Activated CD4-positive, alpha-beta T cell treated with anti-CD3 and anti-CD28 coated beads, Interleukin-10, Interleukin-2, amounts not matched to agents 100 ng/mL and 50 ng/mL, durations not matched to agents 16 hours and 8 hours (primary cell): ENCODE results near the gene HSD17B2.
"Not testable (repeated sequence)": the region's sequence is repeated elsewhere in the genome, so short reads cannot be mapped to it uniquely, and the experiment has no call there.

Source experiments
- DNase-seq: peaks from one replicate; pipeline ENCODE4 v3.0.0-alpha.2; 2020

Gene HSD17B2

DNA sequence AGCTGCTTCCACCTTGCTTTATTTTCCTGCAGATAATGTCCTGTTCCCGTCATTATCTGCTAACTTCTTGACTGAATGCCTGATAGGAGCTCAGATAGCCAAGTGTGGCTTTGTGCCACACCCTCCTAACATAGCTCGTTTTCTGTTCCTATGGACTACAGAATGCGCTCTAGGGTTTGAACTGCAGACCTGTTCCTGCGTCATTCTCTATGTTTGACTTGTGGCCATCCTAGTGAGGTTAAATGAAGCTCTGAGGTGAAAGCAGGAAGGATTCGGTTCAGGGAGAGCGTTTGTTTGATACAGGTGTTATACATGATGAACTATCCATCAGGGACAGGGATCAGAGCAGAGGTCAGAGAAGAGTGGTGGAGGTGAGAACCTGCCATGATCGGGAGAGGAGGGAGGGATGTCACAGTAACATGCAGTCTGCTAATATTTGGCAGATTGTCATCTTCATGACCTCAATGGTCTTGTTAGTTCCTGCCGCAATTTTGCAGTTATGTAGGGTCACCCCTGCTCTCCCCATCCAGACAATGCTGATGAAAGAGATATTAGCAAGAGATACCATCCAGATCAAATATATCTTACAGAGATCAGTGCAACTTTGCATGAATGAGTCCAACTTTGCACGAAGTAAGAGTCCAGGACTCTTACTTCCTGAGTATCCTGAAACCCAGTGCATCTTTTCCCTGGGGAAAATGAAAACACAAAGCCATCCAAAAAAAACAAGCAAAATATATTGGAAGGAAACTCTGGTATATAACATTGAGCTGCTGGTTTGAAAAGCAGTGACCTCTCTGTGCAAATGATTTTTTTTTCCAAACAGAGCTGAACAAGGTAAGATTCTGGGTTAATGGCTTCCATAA, 102.1 kb downstream of the HSD17B2 start:
- DNase-seq = no peak

GRCh38 chr16:82137822-82138167, 102.7 kb downstream of the HSD17B2 start:
- no peak for DNase-seq

DNA sequence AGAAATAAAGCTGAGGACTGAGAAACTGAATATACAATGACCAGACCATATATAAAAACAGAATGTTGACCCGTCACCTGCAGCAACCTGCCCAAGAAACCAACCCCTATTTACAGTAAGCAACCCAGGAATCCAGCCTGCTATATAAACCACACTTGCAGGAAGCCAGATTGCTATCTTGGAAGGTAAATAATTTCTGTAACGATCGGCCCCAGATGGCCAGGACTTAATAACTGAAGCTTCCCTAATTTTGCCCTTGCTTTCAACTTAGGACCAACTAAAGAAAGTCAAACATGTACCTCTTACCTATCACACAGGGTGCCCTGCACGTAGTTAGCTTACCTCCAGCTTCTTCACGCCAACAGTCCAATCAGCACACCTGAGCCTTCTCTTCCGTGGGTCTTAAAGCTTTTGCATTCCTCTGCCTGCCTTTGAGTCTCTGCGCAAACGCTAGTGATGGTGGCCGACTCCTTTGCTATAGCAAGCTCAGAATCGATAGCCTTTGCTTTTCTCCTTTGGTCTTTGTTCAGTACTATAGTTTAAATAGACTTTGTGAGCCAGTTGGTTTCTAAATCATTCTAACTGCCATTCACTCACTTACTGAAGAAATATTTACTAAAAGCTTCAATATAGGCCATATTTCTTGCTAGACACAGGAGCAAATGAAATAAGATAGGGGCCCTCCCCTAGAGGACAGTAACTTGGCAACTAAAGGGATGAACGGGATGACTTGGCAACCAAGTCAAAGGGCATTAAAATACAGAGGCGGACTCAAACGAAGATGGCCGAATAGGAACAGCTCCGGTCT, 103.6 kb downstream of the HSD17B2 start:
- DNase-seq = no peak

DNA sequence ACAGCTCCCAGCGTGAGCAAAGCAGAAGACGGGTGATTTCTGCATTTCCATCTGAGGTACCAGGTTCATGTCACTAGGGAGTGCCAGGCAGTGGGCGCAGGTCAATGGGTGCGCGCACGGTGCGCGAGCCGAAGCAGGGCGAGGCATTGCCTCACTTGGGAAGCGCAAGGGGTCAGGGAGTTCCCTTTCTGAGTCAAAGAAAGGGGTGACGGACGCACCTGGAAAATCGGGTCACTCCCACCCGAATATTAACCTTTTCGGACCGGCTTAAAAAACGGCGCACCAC, 104.2 kb downstream of the HSD17B2 start:
- DNase-seq = not testable (repeated sequence)

DNA sequence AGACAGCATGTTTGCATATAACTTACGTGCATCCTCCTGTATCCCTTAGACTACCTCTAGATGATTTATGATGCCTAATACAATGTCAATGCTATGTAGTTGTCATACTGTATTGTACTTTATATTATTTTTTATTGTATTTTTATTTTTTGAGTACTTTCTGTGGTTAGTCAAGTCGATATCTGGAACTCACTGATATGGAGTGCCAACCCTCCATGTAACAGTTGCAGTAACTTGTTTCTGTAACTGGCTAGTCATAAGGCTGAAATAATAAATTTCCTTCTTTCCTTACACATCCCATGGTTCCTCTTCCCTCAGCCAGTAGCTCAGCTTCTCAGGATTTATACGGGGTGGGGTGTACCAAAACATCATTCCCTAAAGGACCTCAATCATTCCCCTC, 111.5 kb downstream of the HSD17B2 start:
- DNase-seq = no peak

GRCh38 chr16:82146957-82147356, 111.9 kb downstream of the HSD17B2 start:
- DNase-seq = no peak

GRCh38 chr16:82147546-82147945, 112.5 kb downstream of the HSD17B2 start:
- no peak for DNase-seq
